CD4-positive, alpha-beta T cell (primary cell): ENCODE measurements around the gene TST. TPM values are rescaled to one million over a fixed set of nuclear protein-coding genes. Genes with fewer than 3 reads are reported as not detected.

Source experiments
- ATAC-seq: fragments of 200-7000 bp; cut with Tn5 transposase; one replicate; pipeline ENCODE4 v1.10.0; 2022; ENCODE audit warnings: mild to moderate bottlenecking; ENCODE audit not compliant: poor library complexity
- CTCF ChIA-PET: fragments of 350-600 bp; sonication (Branson Sonifier 250); formaldehyde crosslinking; loops from one replicate; lab custom pipeline; 2021; ENCODE audit warnings: antibody characterized with exemption, inconsistent platforms; lab: Charles Lee
- POLR2A ChIA-PET: fragments of 350-600 bp; sonication (Branson Sonifier 250); formaldehyde crosslinking; loops from one replicate; lab custom pipeline; 2021; ENCODE audit warnings: antibody characterized with exemption, inconsistent platforms; lab: Charles Lee
- DNase-seq, 14 experiments: peaks; one replicate each; pipeline ENCODE4 v3.0.0-alpha.2; 2013 to 2020; ENCODE audit warnings: mixed read lengths in 2 of 14
- H3K27ac ChIP-seq, 2 donors: one replicate each; pipeline versions ENCODE4 v1.5.1 to v1.7.0; 2013; ENCODE audit warnings: low read length in 2 of 2, low read depth in 1 of 2, mild to moderate bottlenecking in 1 of 2
- H3K27me3 ChIP-seq, 2 experiments: 1 replicate in 1 of 2; 2 replicates in 1 of 2; pipeline versions ENCODE4 v1.6.1 to v1.7.0; 2013; ENCODE audit warnings: low read length in 2 of 2, control low read depth in 1 of 2, mild to moderate bottlenecking in 1 of 2, moderate library complexity in 1 of 2; ENCODE audit not compliant: insufficient read depth in 2 of 2, control insufficient read depth in 1 of 2
- H3K36me3 ChIP-seq: one replicate; pipeline ENCODE4 v1.6.1; 2013; ENCODE audit warnings: low read length, control low read depth; ENCODE audit not compliant: insufficient read depth
- H3K4me1 ChIP-seq: one replicate; pipeline ENCODE4 v1.6.1; 2013; ENCODE audit warnings: low read length, control low read depth; ENCODE audit not compliant: insufficient read depth
- H3K4me3 ChIP-seq: one replicate; pipeline ENCODE4 v1.5.1; 2013; ENCODE audit warnings: mild to moderate bottlenecking, low read length, moderate library complexity
- H3K9me3 ChIP-seq, 2 experiments: 1 replicate in 1 of 2; 2 replicates in 1 of 2; pipeline versions ENCODE4 v1.6.1 to v1.7.0; 2013; ENCODE audit warnings: low read length in 2 of 2, mild to moderate bottlenecking in 2 of 2, control low read depth in 1 of 2, moderate library complexity in 1 of 2; ENCODE audit not compliant: control insufficient read depth in 1 of 2, insufficient read depth in 1 of 2
- H3K27ac Mint-ChIP-seq: one replicate; pipeline ENCODE4 v1.8.0; 2020; ENCODE audit warnings: mixed read lengths
- H3K27me3 Mint-ChIP-seq: one replicate; pipeline ENCODE4 v1.8.0; 2021; ENCODE audit warnings: mixed read lengths
- H3K36me3 Mint-ChIP-seq: one replicate; pipeline ENCODE4 v1.8.0; 2021; ENCODE audit warnings: low read depth, mixed read lengths
- H3K4me1 Mint-ChIP-seq: one replicate; pipeline ENCODE4 v1.8.0; 2021; ENCODE audit warnings: low read depth, mixed read lengths
- H3K4me3 Mint-ChIP-seq: one replicate; pipeline ENCODE4 v1.8.0; 2020; ENCODE audit warnings: mild to moderate bottlenecking, mixed read lengths
- H3K9me3 Mint-ChIP-seq: one replicate; pipeline ENCODE4 v1.8.0; 2020; ENCODE audit warnings: mixed read lengths
- CTCF ChIP-seq: fragments of 200-600 bp; IDR thresholded peaks from one replicate; pipeline ENCODE4 v1.8.0; 2022; ENCODE audit warnings: antibody characterized with exemption, mild to moderate bottlenecking
- intact Hi-C, 2 experiments: fragments of 100-400 bp; cut with DNase I in 1 of 2; cut with micrococcal nuclease in 1 of 2; formaldehyde crosslinking; loops; one replicate each; pipeline versions ENCODE4 v1.15.1 to v1.9.0; 2023 to 2025; cut with DNase I, micrococcal nuclease
- polyA plus RNA-seq, 2 donors: library from polyadenylated mRNA; unstranded; fragments of 120-200 nt; gene quantifications; one replicate each; pipeline ENCODE4 v1.2.1, GENCODE V29; 2013
- total RNA-seq, 174 experiments: library from RNA in 2 of 174; stranded (reverse) in 2 of 174; gene quantifications; one replicate each; pipeline ENCODE4 v1.2.3 and lab custom pipeline; 2021 to 2026

TST gene
- total RNA-seq = not detected
- 2.5 TPM for polyA plus RNA-seq (2013, experiment 1 of 2)
- 2.5 TPM for polyA plus RNA-seq (2013, experiment 2 of 2)
- total RNA-seq (lab: John Stamatoyannopoulos, UW) = 0 to 6.9 (median 0.53) reads per million in 172 experiments

GRCh38 chr22:37019309-37020191, at the start of gene TST, which contains the start of gene MPST:
TSS of gene TST (minus strand) at chr22:37019447. CDS start at chr22:37018732, 715 bp downstream.
TSS of gene MPST (plus strand) at chr22:37019742. CDS start at chr22:37019837, 95 bp downstream.
- ChIA-PET POLR2A (interaction anchor here (0.8 to 1.2 kb wide), 3 partner anchors 182 to 244 kb away, joined by 3 to 4 read pairs (median 3); partner anchors contain the start of gene IFT27), CTCF (interaction anchor here (0.6 to 0.7 kb wide), 3 partner anchors 101 to 245 kb away, joined by 3 to 5 read pairs (median 5); no protein-coding TSS in a partner anchor)
- peak in 10 of 14 experiments; percentile 15 to 70 (median 36) for DNase-seq
- Mint-ChIP-seq H3K4me1 (peaks cover 11% of the 10 kb centered on the region), H3K27me3 (peaks cover 13% of the 10 kb centered on the region), H3K27ac (no peak within 1 kb of the TSS), H3K4me3 (peak within 1 kb of the TSS; percentile 88), H3K36me3 (no peaks in the 10 kb centered on the region), H3K9me3 (no peaks in the 10 kb centered on the region)
- Histone ChIP-seq H3K27ac (no peak within 1 kb of the TSS), H3K36me3 (no peaks in the 10 kb centered on the region), H3K27me3 (peaks cover 0 to 4% of the 10 kb centered on the region in 2 experiments), H3K4me1 (peaks cover 29% of the 10 kb centered on the region), H3K9me3 (no peaks in the 10 kb centered on the region), H3K4me3 (peak within 1 kb of the TSS; percentile 64)
- ATAC-seq = peak; percentile 81
- intact Hi-C loops = loop anchor here in 1 of 2 experiments (10.0 kb wide), 1 partner anchor 75 kb away; no protein-coding TSS in a partner anchor
- no peak for TF ChIP-seq CTCF

GRCh38 chr22:37068859-37069258, 49.6 kb upstream of the TST start:
- intact Hi-C loops = no loop called here
- no peak for TF ChIP-seq CTCF
- Histone ChIP-seq H3K27ac (no peak overlapping the region), H3K9me3 (peaks cover 0 to 3% of the 10 kb centered on the region in 2 experiments), H3K4me1 (no peaks in the 10 kb centered on the region), H3K27me3 (peaks cover 18 to 25% of the 10 kb centered on the region in 2 experiments), H3K36me3 (no peaks in the 10 kb centered on the region), H3K4me3 (no peak overlapping the region)
- H3K27me3 Mint-ChIP-seq = peaks cover 20% of the 10 kb centered on the region
- DNase-seq (no peak), ATAC-seq (peak; percentile 34)
- no peaks in the 10 kb centered on the region for H3K9me3 Mint-ChIP-seq
- ChIA-PET POLR2A (no interaction called here), CTCF (no interaction called here)
- H3K36me3 Mint-ChIP-seq = no peaks in the 10 kb centered on the region
- no peaks in the 10 kb centered on the region for H3K4me1 Mint-ChIP-seq
- H3K4me3 Mint-ChIP-seq = no peak overlapping the region
- H3K27ac Mint-ChIP-seq = no peak overlapping the region

GRCh38 chr22:37067428-37067827, 48.2 kb upstream of the TST start:
- no peaks in the 10 kb centered on the region for H3K9me3 ChIP-seq
- H3K4me3 ChIP-seq = no peak overlapping the region
- ATAC-seq (no peak), DNase-seq (no peak)
- H3K4me3 Mint-ChIP-seq = no peak overlapping the region
- no peaks in the 10 kb centered on the region for H3K4me1 Mint-ChIP-seq
- H3K36me3 Mint-ChIP-seq = no peaks in the 10 kb centered on the region
- H3K27me3 ChIP-seq = peaks cover 18 to 25% of the 10 kb centered on the region in 2 experiments
- POLR2A ChIA-PET = no interaction called here
- CTCF ChIA-PET = no interaction called here
- no peak for TF ChIP-seq CTCF
- no peak overlapping the region for H3K27ac ChIP-seq
- H3K36me3 ChIP-seq = no peaks in the 10 kb centered on the region
- peaks cover 20% of the 10 kb centered on the region for H3K27me3 Mint-ChIP-seq
- H3K9me3 Mint-ChIP-seq = no peaks in the 10 kb centered on the region
- H3K4me1 ChIP-seq = peaks cover 2% of the 10 kb centered on the region
- H3K27ac Mint-ChIP-seq = no peak overlapping the region
- intact Hi-C loops = no loop called here
